ENCODE results near the gene LRRC37A3. TPM values are rescaled to one million over a fixed set of nuclear protein-coding genes. Genes with fewer than 3 reads are reported as not detected.
"Not testable (repeated sequence)": the region's sequence is repeated elsewhere in the genome, so short reads cannot be mapped to it uniquely, and the experiment has no call there.

The LRRC37A3 gene
- total RNA-seq, 1 experiment from 2014 or later: 9.8 TPM

GRCh38 chr17:64910191-64910514, 9.1 kb downstream of the LRRC37A3 start:
- H3K9me3 ChIP-seq (ENCODE audit: insufficient read depth, low read depth); CTCF ChIA-PET; H3K36me3 ChIP-seq (ENCODE audit: low read depth); BruUV-seq (replicated peaks); H3F3A ChIP-seq (ENCODE audit: insufficient read depth, low read depth); H3K27me3 ChIP-seq (ENCODE audit: insufficient read depth, low read depth); intact Hi-C loops (cut with micrococcal nuclease; ENCODE audit: unreplicated experiment); H3K79me2 ChIP-seq (ENCODE audit: low read depth); H3K4me1 ChIP-seq (replicated peaks; ENCODE audit: insufficient read depth); H3K4me3 ChIP-seq; H3K4me2 ChIP-seq; H3K9me2 ChIP-seq (ENCODE audit: insufficient read depth); H4K20me1 ChIP-seq (ENCODE audit: insufficient read depth); H2AFZ ChIP-seq; POLR2A ChIA-PET (ENCODE audit: unreplicated experiment); H3K27ac ChIP-seq; DNase-seq: not testable (repeated sequence)

GRCh38 chr17:64909511-64910190, 9.6 kb downstream of the LRRC37A3 start:
- H3K36me3 ChIP-seq (ENCODE audit: low read depth); BruUV-seq (replicated peaks); POLR2A ChIA-PET (ENCODE audit: unreplicated experiment); H3F3A ChIP-seq (ENCODE audit: insufficient read depth, low read depth); CTCF ChIA-PET; H3K4me3 ChIP-seq; H4K20me1 ChIP-seq (ENCODE audit: insufficient read depth); H3K27ac ChIP-seq; DNase-seq; H3K27me3 ChIP-seq (ENCODE audit: insufficient read depth, low read depth); H3K9me3 ChIP-seq (ENCODE audit: insufficient read depth, low read depth); H3K79me2 ChIP-seq (ENCODE audit: low read depth); H3K9me2 ChIP-seq (ENCODE audit: insufficient read depth); H2AFZ ChIP-seq; H3K4me1 ChIP-seq (replicated peaks; ENCODE audit: insufficient read depth); H3K4me2 ChIP-seq; intact Hi-C loops (cut with micrococcal nuclease; ENCODE audit: unreplicated experiment): not testable (repeated sequence)

GRCh38 chr17:64904069-64904468, 15.2 kb downstream of the LRRC37A3 start:
- H4K20me1 ChIP-seq (ENCODE audit: insufficient read depth); H3K4me3 ChIP-seq; H3K4me2 ChIP-seq; POLR2A ChIA-PET (ENCODE audit: unreplicated experiment); H3K4me1 ChIP-seq (replicated peaks; ENCODE audit: insufficient read depth); H3K9me2 ChIP-seq (ENCODE audit: insufficient read depth); BruUV-seq (replicated peaks); H3K27me3 ChIP-seq (ENCODE audit: insufficient read depth, low read depth); H3K36me3 ChIP-seq (ENCODE audit: low read depth); H3K27ac ChIP-seq; H3F3A ChIP-seq (ENCODE audit: insufficient read depth, low read depth); H3K9me3 ChIP-seq (ENCODE audit: insufficient read depth, low read depth); CTCF ChIA-PET; H2AFZ ChIP-seq; H3K79me2 ChIP-seq (ENCODE audit: low read depth); intact Hi-C loops (cut with micrococcal nuclease; ENCODE audit: unreplicated experiment); DNase-seq: not testable (repeated sequence)

GRCh38 chr17:64897136-64897535, 22.1 kb downstream of the LRRC37A3 start:
- H3K36me3 ChIP-seq (ENCODE audit: low read depth); H3K9me2 ChIP-seq (ENCODE audit: insufficient read depth); H3F3A ChIP-seq (ENCODE audit: insufficient read depth, low read depth); H3K27ac ChIP-seq; DNase-seq; POLR2A ChIA-PET (ENCODE audit: unreplicated experiment); H3K4me2 ChIP-seq; BruUV-seq (replicated peaks); H2AFZ ChIP-seq; H3K79me2 ChIP-seq (ENCODE audit: low read depth); H3K4me3 ChIP-seq; H3K9me3 ChIP-seq (ENCODE audit: insufficient read depth, low read depth); H3K27me3 ChIP-seq (ENCODE audit: insufficient read depth, low read depth); H3K4me1 ChIP-seq (replicated peaks; ENCODE audit: insufficient read depth); intact Hi-C loops (cut with micrococcal nuclease; ENCODE audit: unreplicated experiment); H4K20me1 ChIP-seq (ENCODE audit: insufficient read depth); CTCF ChIA-PET: not testable (repeated sequence)

GRCh38 chr17:64874210-64874609, 45.1 kb downstream of the LRRC37A3 start:
- H4K20me1 ChIP-seq (ENCODE audit: insufficient read depth); H3K27me3 ChIP-seq (ENCODE audit: insufficient read depth, low read depth); H3K4me2 ChIP-seq; BruUV-seq (replicated peaks); CTCF ChIA-PET; H3K4me1 ChIP-seq (replicated peaks; ENCODE audit: insufficient read depth); H3K79me2 ChIP-seq (ENCODE audit: low read depth); intact Hi-C loops (cut with micrococcal nuclease; ENCODE audit: unreplicated experiment); H3K9me2 ChIP-seq (ENCODE audit: insufficient read depth); H3K36me3 ChIP-seq (ENCODE audit: low read depth); H3K9me3 ChIP-seq (ENCODE audit: insufficient read depth, low read depth); H3K27ac ChIP-seq; H3K4me3 ChIP-seq; POLR2A ChIA-PET (ENCODE audit: unreplicated experiment); DNase-seq; H2AFZ ChIP-seq; H3F3A ChIP-seq (ENCODE audit: insufficient read depth, low read depth): not testable (repeated sequence)

All from PC-9 (cell line).